Stimulated activated CD8-positive, alpha-beta memory T cell treated with anti-CD3 and anti-CD28 coated beads, Interleukin-12 subunit alpha, Interleukin-12 subunit beta, amount 100 ng/mL, for 4 hours (primary cell): ENCODE measurements around the gene BHLHE40.

Source experiments
- DNase-seq: peaks from one replicate; pipeline ENCODE4 v3.0.0-alpha.2; 2020; ENCODE audit warnings: low read depth

BHLHE40 gene

GRCh38 chr3:4979428-4980228 is at the start of gene BHLHE40:
Gene BHLHE40, plus strand, starts transcription at chr3:4979437. Its CDS starts 282 bp downstream, at chr3:4979719.
- DNase-seq: no peak

GRCh38 chr3:4930501-4930900 is 48.7 kb upstream of the BHLHE40 start:
- no peak for DNase-seq

GRCh38 chr3:4934050-4934449 is 45.2 kb upstream of the BHLHE40 start:
- DNase-seq: no peak

- no peak for DNase-seq
These were observed 43.9 kb upstream of the BHLHE40 start for GRCh38 chr3:4935347-4935746.

- DNase-seq: no peak
These were observed 42.1 kb upstream of the BHLHE40 start for GRCh38 chr3:4936982-4937614.

GRCh38 chr3:4938281-4938982 is 40.8 kb upstream of the BHLHE40 start:
- DNase-seq: no peak

GRCh38 chr3:4939276-4939675 is 40.0 kb upstream of the BHLHE40 start:
- DNase-seq: no peak

- DNase-seq: no peak
These were observed 38.3 kb upstream of the BHLHE40 start for GRCh38 chr3:4940985-4941384.

GRCh38 chr3:4943549-4943948 is 35.7 kb upstream of the BHLHE40 start:
- DNase-seq: no peak

GRCh38 chr3:4945324-4945723 is 33.9 kb upstream of the BHLHE40 start:
- no peak for DNase-seq

- DNase-seq: no peak
These were observed 32.2 kb upstream of the BHLHE40 start for GRCh38 chr3:4947028-4947427.

- DNase-seq: no peak
These were observed 30.8 kb upstream of the BHLHE40 start for GRCh38 chr3:4948395-4948794.

GRCh38 chr3:4949004-4949403 is 30.2 kb upstream of the BHLHE40 start:
- no peak for DNase-seq

GRCh38 chr3:4949659-4950058 is 29.6 kb upstream of the BHLHE40 start:
- DNase-seq: no peak

GRCh38 chr3:4950351-4950784 is 28.9 kb upstream of the BHLHE40 start:
- no peak for DNase-seq

- no peak for DNase-seq
These were observed 28.3 kb upstream of the BHLHE40 start for GRCh38 chr3:4950948-4951347.

GRCh38 chr3:4953119-4953518 is 26.1 kb upstream of the BHLHE40 start:
- DNase-seq: no peak

- DNase-seq: no peak
These were observed 24.8 kb upstream of the BHLHE40 start for GRCh38 chr3:4954256-4955000.

GRCh38 chr3:4956099-4956498 is 23.1 kb upstream of the BHLHE40 start:
- no peak for DNase-seq

- no peak for DNase-seq
These were observed 22.5 kb upstream of the BHLHE40 start for GRCh38 chr3:4956738-4957137.

- DNase-seq: no peak
These were observed 21.3 kb upstream of the BHLHE40 start for GRCh38 chr3:4957978-4958377.

GRCh38 chr3:4959180-4959579 is 20.1 kb upstream of the BHLHE40 start:
- DNase-seq: no peak
